Regular cardiac myocyte (primary cell): ENCODE measurements around the gene ZNF282. TPM values are rescaled to one million over a fixed set of nuclear protein-coding genes. Genes with fewer than 3 reads are reported as not detected.

Source experiments
- total RNA-seq: library from RNA; depleted of rRNA; stranded (reverse); fragments of >200 nt; gene quantifications from 2 replicates; pipeline ENCODE4 v1.2.3, GENCODE V29; 2014

The ZNF282 gene
- total RNA-seq: 16.1 and 18.4 TPM in 2 replicates

GRCh38 chr7:149195180-149196150 lies at the start of gene ZNF282:
Gene ZNF282 (plus strand): TSS chr7:149195546. CDS start chr7:149195590, 44 bp downstream.

GRCh38 chr7:149147072-149147751 lies 48.1 kb upstream of the ZNF282 start, which contains the start of gene ZNF398:
Gene ZNF398 (plus strand): TSS chr7:149147453. CDS start chr7:149147743, 290 bp downstream.

GRCh38 chr7:149239345-149240143 lies 44.2 kb downstream of the ZNF282 start, which contains the start of gene ZNF212:
Gene ZNF212 (plus strand): TSS chr7:149239651. CDS start chr7:149239779, 128 bp downstream.

GRCh38 chr7:149261829-149262617 lies 66.7 kb downstream of the ZNF282 start, which contains the start of gene ZNF783:
Gene ZNF783 (plus strand): TSS chr7:149262196. CDS start chr7:149262334, 138 bp downstream.

Other genes with a start within 250 kb of the ZNF282 start
- 558 and 610 TPM in 2 replicates for gene PDIA4, start 167.0 kb upstream of the ZNF282 start, total RNA-seq
- 4.8 and 8.4 TPM in 2 replicates for gene ZNF786, start 104.8 kb upstream of the ZNF282 start, total RNA-seq
- gene ZNF425, start 69.2 kb upstream of the ZNF282 start, total RNA-seq: 3.1 and 3.4 TPM in 2 replicates
- gene ZNF398, start 48.1 kb upstream of the ZNF282 start, total RNA-seq: 6.2 and 9.6 TPM in 2 replicates
- gene ZNF212, start 44.1 kb downstream of the ZNF282 start, total RNA-seq: 3.9 and 5.6 TPM in 2 replicates
- 7.3 and 13.8 TPM in 2 replicates for gene ZNF783, start 66.7 kb downstream of the ZNF282 start, total RNA-seq